ENCODE measurements around the gene PALM3. TPM values are rescaled to one million over a fixed set of nuclear protein-coding genes. Genes with fewer than 3 reads are reported as not detected.

The PALM3 gene
- total RNA-seq, 4 donors from 2014 or later: 0.30 to 2.7 (median 0.53) TPM

DNA sequence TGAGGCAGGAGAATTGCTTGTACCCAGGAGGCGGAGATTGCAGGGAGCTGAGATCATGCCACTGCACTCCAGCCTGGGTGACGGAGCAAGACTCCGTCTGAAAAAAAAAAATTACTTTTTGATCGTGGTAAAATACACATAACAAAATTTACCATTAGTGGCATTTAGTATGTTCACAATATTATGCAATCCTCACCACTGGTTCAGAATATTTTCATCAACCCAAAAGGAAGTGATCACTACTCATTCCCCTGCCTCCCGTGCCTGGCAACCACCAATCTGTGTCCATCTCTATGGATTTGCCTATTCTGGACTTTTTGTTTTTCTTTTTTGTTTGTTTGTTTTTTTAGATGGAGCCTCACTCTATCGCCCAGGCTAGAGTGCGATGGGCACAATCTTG is 1.2 kb upstream of the PALM3 start:
- H3K27me3 ChIP-seq: peaks cover 2 to 49% of the 10 kb centered on the region in 2 donors

DNA sequence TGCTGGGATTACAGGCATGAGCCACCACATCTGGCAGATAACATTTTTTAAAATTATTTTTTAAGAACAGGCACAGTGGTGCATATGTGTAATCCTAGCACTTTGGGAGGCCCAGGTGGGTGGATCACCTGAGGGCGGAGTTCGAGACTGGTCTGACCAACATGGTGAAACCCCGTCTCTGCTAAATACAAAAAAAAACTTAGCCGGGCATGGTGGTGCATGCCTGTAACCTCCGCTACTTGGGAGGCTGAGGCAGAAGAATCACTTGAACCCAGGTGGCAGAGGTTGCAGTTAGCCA is 631 bp upstream of the PALM3 start:
- no peak for DNase-seq (ENCODE audit: low spot score in 2 of 2)
- Histone ChIP-seq H3K27me3 (peaks cover 2 to 55% of the 10 kb centered on the region in 2 donors), H3K4me3 (no peak overlapping the region), H3K27ac (no peak overlapping the region), H3K36me3 (no peaks in the 10 kb centered on the region), H3K4me1 (peaks cover 0 to 15% (median 2%) of the 10 kb centered on the region in 4 donors), H3K9me3 (no peaks in the 10 kb centered on the region)
- WGBS, 2 donors: 85 to 88% methylated on average over 5 of the region's 5 CpGs
- TF ChIP-seq POLR2A (IDR thresholded peaks at IDR 0.05): no peak
- TF ChIP-seq, protein P1, sequence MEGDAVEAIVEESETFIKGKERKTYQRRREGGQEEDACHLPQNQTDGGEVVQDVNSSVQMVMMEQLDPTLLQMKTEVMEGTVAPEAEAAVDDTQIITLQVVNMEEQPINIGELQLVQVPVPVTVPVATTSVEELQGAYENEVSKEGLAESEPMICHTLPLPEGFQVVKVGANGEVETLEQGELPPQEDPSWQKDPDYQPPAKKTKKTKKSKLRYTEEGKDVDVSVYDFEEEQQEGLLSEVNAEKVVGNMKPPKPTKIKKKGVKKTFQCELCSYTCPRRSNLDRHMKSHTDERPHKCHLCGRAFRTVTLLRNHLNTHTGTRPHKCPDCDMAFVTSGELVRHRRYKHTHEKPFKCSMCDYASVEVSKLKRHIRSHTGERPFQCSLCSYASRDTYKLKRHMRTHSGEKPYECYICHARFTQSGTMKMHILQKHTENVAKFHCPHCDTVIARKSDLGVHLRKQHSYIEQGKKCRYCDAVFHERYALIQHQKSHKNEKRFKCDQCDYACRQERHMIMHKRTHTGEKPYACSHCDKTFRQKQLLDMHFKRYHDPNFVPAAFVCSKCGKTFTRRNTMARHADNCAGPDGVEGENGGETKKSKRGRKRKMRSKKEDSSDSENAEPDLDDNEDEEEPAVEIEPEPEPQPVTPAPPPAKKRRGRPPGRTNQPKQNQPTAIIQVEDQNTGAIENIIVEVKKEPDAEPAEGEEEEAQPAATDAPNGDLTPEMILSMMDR (IDR thresholded peaks at IDR 0.05): no peak
- no peak for TF ChIP-seq EP300 (IDR thresholded peaks at IDR 0.05)

More for the DNA sequence above, 1.2 kb upstream of the PALM3 start:
- peaks cover 0 to 9% (median 0%) of the 10 kb centered on the region in 4 donors for H3K4me1 ChIP-seq
- H3K27ac ChIP-seq: no peak overlapping the region
- WGBS, 2 donors: 70 to 71% methylated on average over 7 of the region's 7 CpGs
- no peak overlapping the region for H3K4me3 ChIP-seq
- DNase-seq (ENCODE audit: low spot score in 2 of 2): no peak
- no peaks in the 10 kb centered on the region for H3K36me3 ChIP-seq
- H3K9me3 ChIP-seq: no peaks in the 10 kb centered on the region
- TF ChIP-seq, protein P1 (IDR thresholded peaks at IDR 0.05): no peak
- TF ChIP-seq EP300 (IDR thresholded peaks at IDR 0.05) (no peak), POLR2A (IDR thresholded peaks at IDR 0.05) (no peak)

DNA sequence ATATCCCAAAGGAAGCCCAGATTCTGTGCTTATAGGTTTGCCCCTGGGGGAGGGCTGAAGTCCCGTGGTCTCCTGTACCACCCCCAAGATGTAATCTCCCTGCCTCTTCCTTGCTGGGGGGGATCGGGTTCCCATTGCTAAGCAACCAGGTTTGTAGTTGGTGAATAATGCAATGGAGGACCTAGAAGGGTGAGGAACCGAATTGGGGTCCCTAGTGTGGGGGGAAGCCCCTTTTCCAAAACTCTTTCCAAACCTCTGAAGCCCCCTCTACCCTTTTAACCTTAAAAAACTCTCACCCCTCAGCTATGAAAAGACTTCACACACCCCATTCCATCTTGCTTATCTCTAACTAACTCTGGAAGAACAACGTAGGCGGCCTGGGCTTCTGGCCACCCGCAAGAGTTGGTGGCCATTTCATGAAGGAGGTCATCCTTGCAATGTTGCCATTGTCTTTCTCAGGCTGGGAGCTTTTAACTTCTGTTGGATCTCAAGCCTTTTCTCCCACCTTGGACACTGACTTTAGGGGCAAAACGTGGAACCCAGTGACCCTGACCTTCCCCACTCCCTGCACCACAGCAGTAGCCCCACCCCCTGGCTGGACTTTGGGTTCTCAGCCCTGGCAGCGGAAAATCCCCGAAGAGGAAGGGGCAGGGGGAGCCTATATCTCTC is 661 bp downstream of the PALM3 start:
- H3K27me3 ChIP-seq: peaks cover 2 to 62% of the 10 kb centered on the region in 2 donors
- no peak for DNase-seq (ENCODE audit: low spot score in 2 of 2)
- TF ChIP-seq POLR2A (IDR thresholded peaks at IDR 0.05) (no peak), EP300 (IDR thresholded peaks at IDR 0.05) (no peak)
- TF ChIP-seq, protein P1 (IDR thresholded peaks at IDR 0.05): no peak
- H3K4me3 ChIP-seq: no peak overlapping the region
- peak overlapping the region in 1 of 4 donors; percentile 39 for H3K27ac ChIP-seq
- WGBS, 2 donors: 54% methylated on average over 9 of the region's 9 CpGs
- no peaks in the 10 kb centered on the region for H3K9me3 ChIP-seq
- H3K4me1 ChIP-seq: peaks cover 0 to 22% (median 5%) of the 10 kb centered on the region in 4 donors
- no peaks in the 10 kb centered on the region for H3K36me3 ChIP-seq

DNA sequence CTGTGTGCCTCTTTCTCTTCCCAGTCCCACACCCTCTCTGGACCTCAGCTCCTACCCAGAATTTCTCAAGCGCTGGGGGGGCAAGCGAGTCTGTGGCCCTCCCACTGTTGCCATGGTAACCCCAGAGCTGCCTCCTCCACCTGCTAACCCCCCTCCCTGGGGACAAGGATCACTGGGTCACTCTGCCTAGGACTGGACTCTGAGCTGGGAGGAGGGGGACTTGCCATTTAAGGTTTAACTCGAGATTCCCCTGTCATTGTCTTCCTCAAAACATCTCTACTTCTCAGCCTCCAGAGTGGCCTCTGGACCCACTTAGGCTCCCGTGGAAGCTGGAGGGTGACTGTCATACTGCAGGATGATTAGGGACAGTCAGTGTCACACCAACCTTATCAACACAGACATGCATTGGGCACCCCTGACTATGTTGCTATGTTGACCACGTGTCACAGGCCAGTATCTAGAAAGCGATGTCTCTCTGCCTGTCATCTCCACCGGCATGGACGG is 2.2 kb downstream of the PALM3 start:
- peaks cover 0 to 22% (median 5%) of the 10 kb centered on the region in 4 donors for H3K4me1 ChIP-seq
- WGBS, 2 donors: 57 to 62% methylated on average over 8 of the region's 8 CpGs
- no peaks in the 10 kb centered on the region for H3K9me3 ChIP-seq
- TF ChIP-seq EP300 (IDR thresholded peaks at IDR 0.05) (no peak), POLR2A (IDR thresholded peaks at IDR 0.05) (no peak)
- TF ChIP-seq, protein P1 (IDR thresholded peaks at IDR 0.05): no peak
- no peak for DNase-seq (ENCODE audit: low spot score in 2 of 2)
- no peak overlapping the region for H3K27ac ChIP-seq
- no peak overlapping the region for H3K4me3 ChIP-seq
- peaks cover 2 to 65% of the 10 kb centered on the region in 2 donors for H3K27me3 ChIP-seq
- H3K36me3 ChIP-seq: no peaks in the 10 kb centered on the region

DNA sequence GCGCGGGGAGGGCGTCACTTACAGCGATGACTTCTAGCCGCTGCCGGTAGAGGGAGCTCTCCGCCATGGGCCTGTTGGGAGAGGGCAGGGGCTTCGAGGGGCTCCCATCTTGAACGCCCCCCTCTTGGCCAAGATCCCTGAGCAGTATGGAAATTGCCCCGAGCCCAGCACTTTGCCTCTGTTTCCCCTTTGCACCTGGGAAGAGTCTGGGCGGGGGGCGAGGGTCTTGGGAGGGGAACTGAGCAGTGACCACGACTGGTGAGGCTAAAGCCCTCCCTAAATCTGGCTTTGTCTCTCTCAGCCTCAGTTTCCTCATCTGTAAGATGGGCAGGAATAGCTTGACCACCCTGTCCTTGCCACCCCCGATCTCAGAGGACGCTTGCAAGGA is 2.8 kb downstream of the PALM3 start:
- peaks cover 2 to 62% of the 10 kb centered on the region in 2 donors for H3K27me3 ChIP-seq
- H3K27ac ChIP-seq: no peak overlapping the region
- TF ChIP-seq, protein P1 (IDR thresholded peaks at IDR 0.05): peak; percentile 34 to 47 (median 41)
- TF ChIP-seq EP300 (IDR thresholded peaks at IDR 0.05): no peak
- peaks cover 0 to 4% (median 0%) of the 10 kb centered on the region in 4 donors for H3K9me3 ChIP-seq
- no peaks in the 10 kb centered on the region for H3K36me3 ChIP-seq
- H3K4me3 ChIP-seq: no peak overlapping the region
- H3K4me1 ChIP-seq: peaks cover 0 to 22% (median 5%) of the 10 kb centered on the region in 4 donors
- no peak for DNase-seq (ENCODE audit: low spot score in 2 of 2)
- WGBS, 2 donors: 13 to 16% methylated on average over 14 to 15 of the region's 15 CpGs

All from tibial nerve (tissue), 4 donors.